Stomach (tissue), 4 donors: Measurements from ENCODE around the gene FCRL6.

ENCODE experiments used
- CTCF ChIP-seq, 7 experiments: fragments of 450-650 bp in 4 of 7; fragments of 200-600 bp in 3 of 7; sonication (generic) in 3 of 7; IDR thresholded peaks; one replicate each; pipeline ENCODE4 v1.5.1; 2016 to 2019; ENCODE audit warnings: antibody characterized with exemption in 7 of 7, control low read depth in 2 of 7, mild to moderate bottlenecking in 1 of 7
- EP300 ChIP-seq: sonication (generic); formaldehyde crosslinking; IDR thresholded peaks from one replicate; pipeline ENCODE4 v1.6.1; 2017; ENCODE audit warnings: antibody characterized with exemption
- POLR2A ChIP-seq, 4 donors: fragments of 450-650 bp; IDR thresholded peaks; one replicate each; pipeline ENCODE4 v1.6.1; 2016; ENCODE audit warnings: antibody characterized with exemption in 4 of 4, control low read depth in 2 of 4, mild to moderate bottlenecking in 1 of 4, moderate library complexity in 1 of 4
- POLR2AphosphoS5 ChIP-seq, 3 donors: sonication (generic); formaldehyde crosslinking; IDR thresholded peaks; one replicate each; pipeline ENCODE4 v1.6.1; 2016; ENCODE audit warnings: antibody characterized with exemption in 3 of 3

- TF ChIP-seq CTCF (IDR thresholded peaks at IDR 0.05): no peak
- TF ChIP-seq POLR2AphosphoS5 (IDR thresholded peaks at IDR 0.05): no peak
- no peak for TF ChIP-seq POLR2A (IDR thresholded peaks at IDR 0.05)
- TF ChIP-seq EP300: no peak
Observed at GRCh38 chr1:159786966-159787365, 15.2 kb upstream of the FCRL6 start.
